Astrocyte (in vitro differentiated cells and primary cell): ENCODE measurements around the gene CAP1.

Experiments used
- CTCF ChIP-seq: IDR thresholded peaks from 2 replicates; pipeline ENCODE4 v1.5.1; 2011; ENCODE audit warnings: low read depth, mild to moderate bottlenecking, inconsistent platforms, low read length, moderate library complexity; ENCODE audit not compliant: insufficient read depth
- EZH2 ChIP-seq: IDR thresholded peaks from 2 replicates; pipeline ENCODE4 v1.6.1; 2012; ENCODE audit warnings: mild to moderate bottlenecking, low read length, inconsistent platforms; ENCODE audit not compliant: insufficient read depth

GRCh38 chr1:39996396-39997004 lies 44.0 kb upstream of the CAP1 start:
- no peak for TF ChIP-seq CTCF
- no peak for TF ChIP-seq EZH2
